GM21390 (cell line): ENCODE data around the gene RGS6.

Experiments
- ATAC-seq: cut with Tn5 transposase; IDR thresholded peaks from one replicate; pipeline ENCODE4 v1.9.1; 2021; ENCODE audit not compliant: unreplicated experiment

RGS6 gene

GRCh38 chr14:72600551-72601330 is 668.5 kb downstream of the RGS6 start:
- no peak for ATAC-seq

GRCh38 chr14:72603639-72604038 is 671.4 kb downstream of the RGS6 start:
- ATAC-seq = no peak

DNA sequence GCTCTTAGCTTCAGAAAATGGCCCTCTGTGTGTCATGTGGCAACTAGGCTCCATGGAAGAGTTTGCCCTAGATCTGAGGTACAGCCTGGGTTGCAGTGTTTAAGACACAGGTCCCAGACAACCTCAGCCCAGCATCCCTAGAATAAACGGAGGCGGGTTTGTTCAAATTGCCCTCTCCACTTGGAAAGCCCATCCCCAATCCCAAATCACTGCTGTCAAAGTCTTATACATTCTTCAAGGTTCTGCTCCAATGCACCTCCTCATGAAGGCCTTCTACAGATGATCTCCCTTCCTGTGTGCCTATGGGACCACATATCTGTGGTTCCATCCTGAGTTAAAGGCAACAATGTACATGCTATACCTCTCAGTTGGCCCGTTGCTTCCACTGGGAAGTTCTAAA is 671.9 kb downstream of the RGS6 start:
- no peak for ATAC-seq

- ATAC-seq = no peak
Measured at GRCh38 chr14:72605096-72605920, 673.1 kb downstream of the RGS6 start.

DNA sequence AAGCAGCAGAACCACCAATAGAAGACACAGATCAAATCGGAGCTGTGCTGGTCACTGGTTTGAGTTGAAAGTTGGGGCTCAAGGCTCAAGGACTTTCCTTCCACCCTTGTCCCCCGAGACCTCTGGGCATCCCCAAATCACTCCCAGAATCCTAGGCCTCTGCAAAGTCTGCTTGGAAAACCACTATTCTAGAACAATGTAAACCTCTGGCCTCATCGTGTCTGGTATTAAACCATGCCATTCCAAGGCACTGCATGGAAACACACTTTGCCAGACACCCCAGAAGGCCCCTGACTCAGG is 673.6 kb downstream of the RGS6 start:
- no peak for ATAC-seq

GRCh38 chr14:72606879-72607278 is 674.6 kb downstream of the RGS6 start:
- no peak for ATAC-seq

- ATAC-seq = no peak
Measured at GRCh38 chr14:72607386-72608130, 675.3 kb downstream of the RGS6 start.

DNA sequence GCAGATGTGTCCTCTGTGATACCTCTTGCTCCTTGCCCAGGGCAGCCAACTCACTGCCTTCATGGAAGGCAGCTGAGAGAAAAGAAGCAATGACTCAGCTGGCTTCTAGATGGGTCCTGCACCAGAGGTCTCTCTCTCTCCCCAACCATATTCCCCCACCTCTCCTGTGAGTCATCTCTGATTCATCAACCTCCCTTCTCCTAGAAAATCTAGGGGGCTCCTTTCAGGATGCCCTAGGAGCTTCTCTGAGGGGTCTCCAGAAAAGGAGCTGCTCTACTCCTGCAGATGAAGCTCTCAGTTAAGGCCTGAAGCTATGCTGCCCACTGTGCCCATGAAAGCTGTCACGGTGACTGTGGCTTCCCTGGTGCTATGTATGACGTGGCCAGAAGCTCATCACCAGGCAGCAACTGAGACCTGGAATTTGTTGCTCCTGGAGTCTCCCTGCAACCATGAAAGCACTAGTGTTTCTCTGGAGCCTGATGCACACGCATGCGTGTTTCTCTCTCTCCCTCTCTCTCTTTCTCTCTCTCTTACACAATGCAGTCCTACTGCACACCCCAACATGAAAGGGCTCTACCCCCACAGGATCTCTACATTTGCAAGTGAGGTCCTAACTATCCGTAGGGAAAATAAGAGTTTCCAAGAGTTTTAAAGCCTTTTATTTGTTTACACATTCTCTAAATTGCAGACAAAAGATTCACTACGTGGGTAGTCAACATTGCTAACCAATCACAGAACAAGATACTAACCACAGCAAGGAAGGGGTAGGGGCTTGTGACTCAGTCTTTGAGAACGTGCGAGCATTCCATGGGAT is 676.4 kb downstream of the RGS6 start:
- no peak for ATAC-seq

GRCh38 chr14:72609205-72609916 is 677.1 kb downstream of the RGS6 start:
- ATAC-seq = no peak

GRCh38 chr14:72610096-72610830 is 678.0 kb downstream of the RGS6 start:
- ATAC-seq = no peak

DNA sequence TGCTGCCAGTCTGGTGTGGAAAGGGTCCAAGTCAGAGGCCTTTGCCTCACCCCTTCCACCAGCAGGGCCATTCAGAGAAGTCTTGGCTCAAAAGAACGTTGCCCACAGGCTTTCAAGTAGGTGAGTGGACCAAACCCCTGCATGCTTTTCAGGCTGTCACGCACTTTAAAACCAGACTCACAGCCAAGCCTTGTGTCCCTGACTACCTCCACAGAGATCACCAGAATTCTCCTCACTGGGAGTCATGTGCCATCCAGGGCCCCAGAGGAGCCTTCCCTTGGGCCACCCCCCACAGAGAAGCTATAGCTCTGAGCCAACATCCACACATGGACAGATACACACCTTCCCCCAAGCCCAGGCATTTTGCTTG is 678.6 kb downstream of the RGS6 start:
- no peak for ATAC-seq

- no peak for ATAC-seq
Measured at GRCh38 chr14:72611506-72611905, 679.3 kb downstream of the RGS6 start.

DNA sequence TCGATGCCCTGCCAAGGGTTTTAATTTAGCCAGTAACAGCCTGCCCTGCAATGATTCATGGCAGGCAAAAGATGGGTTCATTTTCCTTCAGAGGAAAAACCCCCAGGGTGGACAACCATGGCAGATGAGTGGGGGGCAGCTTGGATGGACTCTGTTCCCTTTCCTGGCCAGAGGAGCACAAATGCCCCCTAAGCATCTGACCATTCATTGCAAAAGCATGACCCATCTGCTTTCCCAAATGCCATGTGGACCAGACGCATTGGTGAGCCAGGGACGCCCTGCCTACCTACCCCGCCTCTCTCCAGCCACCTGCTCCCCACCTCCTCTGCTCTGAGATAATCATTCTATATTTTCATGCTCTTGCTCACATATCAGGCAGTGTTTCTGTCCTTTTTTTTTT is 679.8 kb downstream of the RGS6 start:
- ATAC-seq = no peak

DNA sequence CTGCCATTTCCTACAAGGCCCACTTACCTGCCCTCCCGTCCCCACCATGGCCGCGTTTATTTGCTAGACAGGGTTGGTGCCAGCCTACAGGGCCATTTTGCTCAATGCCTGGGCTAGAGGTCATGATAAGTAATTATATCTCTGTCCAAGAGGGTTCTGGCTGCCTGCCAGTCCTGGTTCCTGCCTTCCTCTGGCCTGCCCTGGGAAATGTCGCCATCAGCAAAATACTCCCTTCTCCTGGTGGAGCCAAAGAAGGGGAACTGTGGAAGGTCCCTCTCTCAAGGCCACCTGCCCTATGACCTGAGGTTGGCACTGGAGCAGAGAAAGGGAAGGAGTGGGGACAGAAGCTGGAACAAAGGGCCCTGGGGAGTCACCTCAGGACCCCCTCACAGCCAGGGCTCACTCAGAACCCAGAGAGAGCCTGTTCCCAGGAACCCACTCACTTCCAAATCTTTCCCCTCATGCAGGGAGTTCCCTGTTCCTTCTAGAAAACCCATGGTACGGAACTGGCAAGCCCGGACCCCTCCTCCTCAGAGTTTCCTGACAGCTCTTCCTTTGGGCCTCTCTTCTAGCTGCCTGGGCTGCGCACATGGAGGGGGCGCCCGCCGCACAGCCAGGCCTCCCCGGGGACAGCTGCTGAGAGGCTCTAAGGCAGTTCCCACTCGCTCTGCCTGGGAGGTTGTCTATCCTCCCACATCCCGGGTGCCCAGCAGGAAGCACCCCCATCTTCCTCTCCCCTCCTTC is 681.2 kb downstream of the RGS6 start:
- ATAC-seq = no peak

GRCh38 chr14:72613975-72614319 is 681.7 kb downstream of the RGS6 start:
- no peak for ATAC-seq

DNA sequence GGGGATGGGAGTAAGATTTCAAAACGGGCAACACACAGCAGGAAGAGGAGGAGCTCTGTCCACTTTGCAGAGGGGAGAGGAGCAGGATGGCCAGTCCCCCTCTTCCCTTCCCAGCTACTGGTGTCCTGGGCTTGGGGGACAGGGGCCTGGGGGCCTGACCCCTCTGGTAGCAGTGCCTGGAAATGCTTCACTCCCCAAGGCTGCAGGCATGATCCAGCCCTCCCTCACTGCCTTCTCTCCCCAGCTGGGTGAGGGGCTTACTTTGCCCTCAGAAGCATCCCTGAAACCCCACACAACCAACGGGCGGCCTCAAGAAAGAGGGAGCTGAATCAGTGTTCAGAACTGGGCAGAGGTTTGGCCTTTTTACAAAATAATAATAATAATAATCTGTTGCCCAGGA is 682.1 kb downstream of the RGS6 start:
- no peak for ATAC-seq

GRCh38 chr14:72614891-72615415 is 682.7 kb downstream of the RGS6 start:
- no peak for ATAC-seq

DNA sequence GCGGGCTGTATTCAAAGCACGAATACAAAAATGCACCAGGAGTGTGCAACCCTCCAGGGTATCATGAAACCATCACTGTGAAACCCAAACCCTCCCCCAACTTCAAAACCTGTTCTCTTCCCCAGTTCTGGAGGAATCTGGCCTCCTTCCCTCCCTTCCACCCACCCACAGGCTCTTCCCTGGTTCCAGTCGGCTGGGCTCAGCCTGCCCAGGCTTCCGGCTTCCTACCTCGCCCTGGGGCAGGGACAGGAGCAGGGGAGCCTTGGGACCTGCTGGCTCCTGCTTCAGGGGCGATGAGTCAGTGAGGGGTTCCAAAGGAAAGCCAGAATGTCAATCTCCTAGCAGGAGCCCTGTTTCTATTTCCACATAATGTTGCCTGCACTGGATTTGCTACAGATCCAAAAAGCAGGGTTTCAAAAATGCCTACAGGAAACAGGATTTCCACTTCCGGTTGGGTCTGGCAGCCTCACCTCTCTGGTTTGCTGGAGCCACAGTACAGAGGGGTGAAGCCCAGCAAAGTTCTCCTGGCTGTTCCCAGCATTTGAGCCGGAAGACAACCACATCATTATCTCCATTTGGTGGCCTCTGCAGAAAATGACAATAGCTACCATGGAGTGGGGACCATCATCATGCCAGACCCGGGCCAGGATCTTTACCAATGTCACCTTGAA is 683.4 kb downstream of the RGS6 start:
- ATAC-seq = no peak
